HEK293T (cell line): ENCODE data around the gene SORCS3.

Source experiments
- CTCF ChIA-PET: fragments of 350-600 bp; formaldehyde crosslinking; extraction: SDS; loops from one replicate; lab custom pipeline; 2021; ENCODE audit warnings: antibody characterized with exemption, inconsistent platforms; lab: Yijun Ruan, JAX
- POLR2A ChIA-PET: fragments of 350-600 bp; formaldehyde crosslinking; extraction: SDS; loops from one replicate; lab custom pipeline; 2020; ENCODE audit warnings: antibody characterized with exemption, inconsistent platforms; lab: Yijun Ruan, JAX
- DNase-seq: peaks from one replicate; pipeline ENCODE4 v3.0.0; 2012; ENCODE audit warnings: mixed read lengths; ENCODE audit errors: extremely low spot score
- ARNT ChIP-seq: fragments of 450-650 bp; IDR thresholded peaks from 2 replicates; pipeline ENCODE4 v1.6.1; 2017; ENCODE audit warnings: mild to moderate bottlenecking
- BHLHE40 ChIP-seq: fragments of 450-650 bp; IDR thresholded peaks from 2 replicates; pipeline ENCODE4 v1.6.1; 2016; ENCODE audit warnings: mild to moderate bottlenecking, moderate library complexity, borderline replicate concordance
- CTBP1 ChIP-seq: fragments of 450-650 bp; IDR thresholded peaks from 2 replicates; pipeline ENCODE4 v1.6.1; 2016; ENCODE audit warnings: borderline replicate concordance
- ELF4 ChIP-seq: fragments of 450-650 bp; IDR thresholded peaks from 2 replicates; pipeline ENCODE4 v1.6.1; 2017; ENCODE audit warnings: antibody characterized with exemption
- FOXA1 ChIP-seq: fragments of 450-650 bp; IDR thresholded peaks from 2 replicates; pipeline ENCODE4 v1.6.1; 2016; ENCODE audit warnings: mild to moderate bottlenecking
- FOXK2 ChIP-seq: fragments of 450-650 bp; IDR thresholded peaks from 2 replicates; pipeline ENCODE4 v1.6.1; 2016; ENCODE audit warnings: mild to moderate bottlenecking
- FOXM1 ChIP-seq: fragments of 450-650 bp; IDR thresholded peaks from 2 replicates; pipeline ENCODE4 v1.6.1; 2017; ENCODE audit warnings: mild to moderate bottlenecking, borderline replicate concordance
- HDGF ChIP-seq: fragments of 450-650 bp; IDR thresholded peaks from 2 replicates; pipeline ENCODE4 v1.6.1; 2017; ENCODE audit warnings: antibody characterized with exemption, borderline replicate concordance
- L3MBTL2 ChIP-seq: fragments of 450-650 bp; conservative IDR thresholded peaks from 2 replicates; pipeline ENCODE4 v1.6.1; 2016; ENCODE audit warnings: mild to moderate bottlenecking
- LEF1 ChIP-seq: fragments of 450-650 bp; IDR thresholded peaks from 2 replicates; pipeline ENCODE4 v1.6.1; 2017; ENCODE audit warnings: mild to moderate bottlenecking, borderline replicate concordance
- NFRKB ChIP-seq: fragments of 450-650 bp; IDR thresholded peaks from 2 replicates; pipeline ENCODE4 v1.6.1; 2016; ENCODE audit warnings: mild to moderate bottlenecking, moderate library complexity
- PKNOX1 ChIP-seq: fragments of 450-650 bp; IDR thresholded peaks from 2 replicates; pipeline ENCODE4 v1.6.1; 2016
- SP1 ChIP-seq: fragments of 450-650 bp; IDR thresholded peaks from 2 replicates; pipeline ENCODE4 v1.6.1; 2017
- SUZ12 ChIP-seq: fragments of 450-650 bp; IDR thresholded peaks from 2 replicates; pipeline ENCODE4 v1.6.1; 2016; ENCODE audit warnings: mild to moderate bottlenecking
- TARDBP ChIP-seq: fragments of 450-650 bp; IDR thresholded peaks from 2 replicates; pipeline ENCODE4 v1.6.1; 2016
- ZNF384 ChIP-seq: fragments of 450-650 bp; IDR thresholded peaks from 2 replicates; pipeline ENCODE4 v1.6.1; 2016

Gene SORCS3

GRCh38 chr10:105063796-105064195 lies 422.7 kb downstream of the SORCS3 start:
- TF ChIP-seq TARDBP (no peak), HDGF (no peak), NFRKB (no peak), ZNF384 (no peak), LEF1 (no peak), FOXA1 (no peak), PKNOX1 (no peak), BHLHE40 (no peak), ELF4 (no peak), FOXK2 (no peak), CTBP1 (no peak), L3MBTL2 (no peak), SP1 (no peak), FOXM1 (no peak), ARNT (no peak), SUZ12 (no peak)
- ChIA-PET POLR2A (no interaction called here), CTCF (no interaction called here)
- peak; percentile 63 for DNase-seq

- ChIA-PET POLR2A (no interaction called here), CTCF (no interaction called here)
- DNase-seq = no peak
- TF ChIP-seq PKNOX1 (no peak), NFRKB (no peak), ARNT (no peak), SUZ12 (no peak), FOXA1 (no peak), FOXK2 (no peak), LEF1 (no peak), SP1 (no peak), ELF4 (no peak), CTBP1 (no peak), TARDBP (no peak), ZNF384 (no peak)
Observed at GRCh38 chr10:105068497-105068896, 427.4 kb downstream of the SORCS3 start.

- no peak for DNase-seq
- ChIA-PET CTCF (no interaction called here), POLR2A (no interaction called here)
- TF ChIP-seq SUZ12 (no peak), BHLHE40 (no peak), ARNT (no peak), L3MBTL2 (no peak), TARDBP (no peak), SP1 (no peak)
Observed at GRCh38 chr10:105070249-105070648, 429.2 kb downstream of the SORCS3 start.

- no peak for TF ChIP-seq FOXM1
- no peak for TF ChIP-seq ARNT
- no peak for TF ChIP-seq NFRKB
- TF ChIP-seq SP1 = no peak
- TF ChIP-seq FOXK2 = no peak
- TF ChIP-seq L3MBTL2 = no peak
- TF ChIP-seq LEF1 = no peak
- no peak for TF ChIP-seq SUZ12
- no peak for TF ChIP-seq PKNOX1
- TF ChIP-seq ELF4 = no peak
- no peak for TF ChIP-seq HDGF
- no peak for TF ChIP-seq CTBP1
- TF ChIP-seq TARDBP = no peak
- TF ChIP-seq ZNF384 = no peak
- no peak for TF ChIP-seq FOXA1
- POLR2A ChIA-PET = no interaction called here
- no peak for DNase-seq
- CTCF ChIA-PET = no interaction called here
Observed at GRCh38 chr10:105070952-105071351, 429.9 kb downstream of the SORCS3 start.

GRCh38 chr10:105071980-105072379 lies 430.9 kb downstream of the SORCS3 start:
- POLR2A ChIA-PET = no interaction called here
- CTCF ChIA-PET = no interaction called here
- TF ChIP-seq SP1 = no peak
- TF ChIP-seq ARNT = no peak
- no peak for TF ChIP-seq HDGF
- no peak for DNase-seq

GRCh38 chr10:105073999-105074398 lies 432.9 kb downstream of the SORCS3 start:
- no peak for TF ChIP-seq L3MBTL2
- no peak for TF ChIP-seq SP1
- no peak for TF ChIP-seq ELF4
- no peak for TF ChIP-seq ZNF384
- TF ChIP-seq BHLHE40 = no peak
- TF ChIP-seq HDGF = no peak
- no peak for TF ChIP-seq LEF1
- TF ChIP-seq CTBP1 = no peak
- TF ChIP-seq FOXM1 = no peak
- TF ChIP-seq NFRKB = no peak
- no peak for TF ChIP-seq PKNOX1
- TF ChIP-seq FOXK2 = no peak
- TF ChIP-seq FOXA1 = no peak
- TF ChIP-seq TARDBP = no peak
- TF ChIP-seq SUZ12 = no peak
- TF ChIP-seq ARNT = no peak
- no peak for DNase-seq
- ChIA-PET POLR2A (no interaction called here), CTCF (no interaction called here)
